IMR-90 (cell line): Measurements from ENCODE around the gene MRGPRX2.

Source experiments
- BHLHE40 ChIP-seq: fragments of 150-350 bp; IDR thresholded peaks from 2 replicates; pipeline ENCODE4 v1.6.1; 2016; ENCODE audit warnings: mild to moderate bottlenecking, low read depth, low read length
- CEBPB ChIP-seq: IDR thresholded peaks from 2 replicates; pipeline ENCODE4 v1.6.1; 2012; ENCODE audit warnings: low read depth, low read length, improper control_type of control experiment
- CHD1 ChIP-seq: IDR thresholded peaks from 2 replicates; pipeline ENCODE4 v1.6.1; 2012; ENCODE audit warnings: low read depth, low read length, improper control_type of control experiment
- ELK1 ChIP-seq: fragments of 150-350 bp; IDR thresholded peaks from 2 replicates; pipeline ENCODE4 v1.6.1; 2016; ENCODE audit warnings: low read depth, mild to moderate bottlenecking, low read length, moderate library complexity, borderline replicate concordance
- MAFK ChIP-seq: IDR thresholded peaks from 2 replicates; pipeline ENCODE4 v1.6.1; 2012; ENCODE audit warnings: low read depth, low read length, improper control_type of control experiment
- MXI1 ChIP-seq: IDR thresholded peaks from 2 replicates; pipeline ENCODE4 v1.6.1; 2012; ENCODE audit warnings: low read depth, mild to moderate bottlenecking, low read length, moderate library complexity, borderline replicate concordance
- NFE2L2 ChIP-seq: fragments of 150-350 bp; IDR thresholded peaks from 2 replicates; pipeline ENCODE4 v1.6.1; 2016; ENCODE audit warnings: low read depth, mild to moderate bottlenecking, low read length
- POLR2A ChIP-seq: IDR thresholded peaks from 2 replicates; pipeline ENCODE4 v1.6.1; 2012; ENCODE audit warnings: mild to moderate bottlenecking, low read depth, low read length
- RAD21 ChIP-seq: IDR thresholded peaks from 2 replicates; pipeline ENCODE4 v1.6.1; 2012; ENCODE audit warnings: low read length, improper control_type of control experiment
- RCOR1 ChIP-seq: IDR thresholded peaks from 2 replicates; pipeline ENCODE4 v1.6.1; 2012; ENCODE audit warnings: mild to moderate bottlenecking, low read length, improper control_type of control experiment; ENCODE audit not compliant: insufficient replicate concordance
- RFX5 ChIP-seq: IDR thresholded peaks from 2 replicates; pipeline ENCODE4 v1.8.0; 2012; ENCODE audit warnings: low read depth, mild to moderate bottlenecking, low read length, moderate library complexity
- USF2 ChIP-seq: fragments of 150-350 bp; IDR thresholded peaks from 2 replicates; pipeline ENCODE4 v1.6.1; 2017; ENCODE audit warnings: mild to moderate bottlenecking, antibody characterized with exemption, low read length, low read depth
- TF ChIP-seq, protein P1 (sequence below): conservative IDR thresholded peaks from 2 replicates; pipeline ENCODE4 v1.5.1; 2012; ENCODE audit warnings: mild to moderate bottlenecking, low read depth, low read length, improper control_type of control experiment

DNA sequence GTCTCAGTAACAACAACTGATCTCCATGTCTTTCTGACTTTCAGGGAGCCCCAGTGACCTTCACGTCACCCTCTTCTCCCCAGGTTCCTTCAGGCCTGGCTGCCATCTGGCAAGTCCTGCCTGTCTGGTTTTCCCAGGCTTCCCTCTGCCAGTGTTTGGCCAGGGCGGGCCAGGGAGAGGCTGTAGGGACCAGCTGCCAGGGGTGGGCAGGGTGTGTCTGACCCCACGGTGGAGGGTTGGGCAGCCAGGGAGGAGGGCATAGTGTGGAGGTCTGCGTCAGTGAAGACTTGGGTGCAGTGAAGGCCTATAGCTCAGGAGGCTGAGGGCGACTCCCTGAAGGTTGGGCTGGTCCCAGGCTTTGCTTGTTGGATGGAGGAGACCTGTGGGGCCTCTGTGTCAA, 11.9 kb upstream of the MRGPRX2 start:
- TF ChIP-seq MXI1 (no peak), POLR2A (no peak), CEBPB (no peak), ELK1 (no peak), MAFK (no peak), RAD21 (no peak), USF2 (no peak), CHD1 (no peak), RCOR1 (no peak), BHLHE40 (no peak), NFE2L2 (no peak), RFX5 (no peak)
- TF ChIP-seq, protein P1, sequence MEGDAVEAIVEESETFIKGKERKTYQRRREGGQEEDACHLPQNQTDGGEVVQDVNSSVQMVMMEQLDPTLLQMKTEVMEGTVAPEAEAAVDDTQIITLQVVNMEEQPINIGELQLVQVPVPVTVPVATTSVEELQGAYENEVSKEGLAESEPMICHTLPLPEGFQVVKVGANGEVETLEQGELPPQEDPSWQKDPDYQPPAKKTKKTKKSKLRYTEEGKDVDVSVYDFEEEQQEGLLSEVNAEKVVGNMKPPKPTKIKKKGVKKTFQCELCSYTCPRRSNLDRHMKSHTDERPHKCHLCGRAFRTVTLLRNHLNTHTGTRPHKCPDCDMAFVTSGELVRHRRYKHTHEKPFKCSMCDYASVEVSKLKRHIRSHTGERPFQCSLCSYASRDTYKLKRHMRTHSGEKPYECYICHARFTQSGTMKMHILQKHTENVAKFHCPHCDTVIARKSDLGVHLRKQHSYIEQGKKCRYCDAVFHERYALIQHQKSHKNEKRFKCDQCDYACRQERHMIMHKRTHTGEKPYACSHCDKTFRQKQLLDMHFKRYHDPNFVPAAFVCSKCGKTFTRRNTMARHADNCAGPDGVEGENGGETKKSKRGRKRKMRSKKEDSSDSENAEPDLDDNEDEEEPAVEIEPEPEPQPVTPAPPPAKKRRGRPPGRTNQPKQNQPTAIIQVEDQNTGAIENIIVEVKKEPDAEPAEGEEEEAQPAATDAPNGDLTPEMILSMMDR = no peak
